ENCODE measurements around the gene GAB1.
"Not testable (repeated sequence)": the region's sequence is repeated elsewhere in the genome, so short reads cannot be mapped to it uniquely, and the experiment has no call there.

- TF ChIP-seq CTCF, POLR2A (IDR thresholded peaks at IDR 0.05): not testable (repeated sequence)
These were observed 13.3 kb downstream of the GAB1 start for GRCh38 chr4:143349858-143350527.
